Stimulated activated naive CD8-positive, alpha-beta T cell treated with anti-CD3 and anti-CD28 coated beads, Interleukin-15, Interleukin-2, amounts not matched to agents 100 ng/mL and 50 ng/mL, for 24 hours (primary cell): ENCODE results near the gene DAB1.

Experiments used
- H3K27ac Mint-ChIP-seq: one replicate; pipeline ENCODE4 v1.8.0; 2021; ENCODE audit warnings: mild to moderate bottlenecking, mixed read lengths
- H3K27me3 Mint-ChIP-seq: one replicate; pipeline ENCODE4 v1.8.0; 2021; ENCODE audit warnings: mixed read lengths
- H3K36me3 Mint-ChIP-seq: one replicate; pipeline ENCODE4 v1.8.0; 2021; ENCODE audit warnings: low read depth, mixed read lengths
- H3K4me1 Mint-ChIP-seq: one replicate; pipeline ENCODE4 v1.8.0; 2021; ENCODE audit warnings: low read depth, mixed read lengths
- H3K4me3 Mint-ChIP-seq: one replicate; pipeline ENCODE4 v1.8.0; 2021; ENCODE audit warnings: mild to moderate bottlenecking, mixed read lengths
- H3K9me3 Mint-ChIP-seq: one replicate; pipeline ENCODE4 v1.8.0; 2021; ENCODE audit warnings: mixed read lengths

The DAB1 gene

GRCh38 chr1:57065442-57065841 is 358.4 kb downstream of the DAB1 start:
- H3K27ac Mint-ChIP-seq: no peak overlapping the region
- no peaks in the 10 kb centered on the region for H3K4me1 Mint-ChIP-seq
- H3K36me3 Mint-ChIP-seq: no peaks in the 10 kb centered on the region
- H3K27me3 Mint-ChIP-seq: no peaks in the 10 kb centered on the region
- no peak overlapping the region for H3K4me3 Mint-ChIP-seq
- no peaks in the 10 kb centered on the region for H3K9me3 Mint-ChIP-seq

DNA sequence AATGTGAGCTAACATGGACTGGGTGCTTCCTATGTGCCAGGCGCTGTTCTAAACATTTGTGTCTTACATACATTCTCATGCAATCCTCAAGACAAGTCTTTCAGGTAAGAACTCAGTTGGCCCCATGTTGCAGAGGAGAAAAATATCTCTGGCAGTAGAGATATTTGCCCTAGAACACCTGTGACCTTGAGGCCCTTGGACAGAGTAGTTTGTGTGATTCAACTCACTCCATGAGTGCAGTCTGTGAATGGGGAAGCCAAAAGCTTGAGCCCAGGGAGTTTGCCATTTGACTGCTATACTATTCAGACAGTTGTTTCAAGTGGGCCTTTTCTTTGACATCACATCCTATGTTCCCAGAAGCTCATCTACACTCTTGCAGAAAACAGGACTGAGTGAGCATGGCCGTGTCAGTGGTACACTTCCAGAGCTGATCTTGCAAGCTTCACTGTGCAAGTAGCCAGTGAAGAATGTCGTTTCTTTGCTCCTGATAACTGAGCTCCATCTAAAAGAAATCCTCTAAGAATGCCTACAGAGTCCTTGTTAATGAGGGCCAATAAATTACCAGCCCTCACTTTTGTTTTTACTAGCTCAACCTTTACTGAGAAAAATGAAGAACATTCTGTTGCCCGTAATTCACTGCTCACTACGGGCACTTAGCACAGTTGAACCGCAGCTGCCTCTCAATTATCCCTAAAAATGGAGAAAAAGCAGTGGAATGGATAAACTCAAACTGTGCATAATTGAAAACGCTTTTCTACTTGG is 359.3 kb downstream of the DAB1 start:
- Mint-ChIP-seq H3K4me1 (no peaks in the 10 kb centered on the region), H3K4me3 (no peak overlapping the region), H3K27me3 (no peaks in the 10 kb centered on the region), H3K27ac (no peak overlapping the region), H3K36me3 (no peaks in the 10 kb centered on the region), H3K9me3 (no peaks in the 10 kb centered on the region)

DNA sequence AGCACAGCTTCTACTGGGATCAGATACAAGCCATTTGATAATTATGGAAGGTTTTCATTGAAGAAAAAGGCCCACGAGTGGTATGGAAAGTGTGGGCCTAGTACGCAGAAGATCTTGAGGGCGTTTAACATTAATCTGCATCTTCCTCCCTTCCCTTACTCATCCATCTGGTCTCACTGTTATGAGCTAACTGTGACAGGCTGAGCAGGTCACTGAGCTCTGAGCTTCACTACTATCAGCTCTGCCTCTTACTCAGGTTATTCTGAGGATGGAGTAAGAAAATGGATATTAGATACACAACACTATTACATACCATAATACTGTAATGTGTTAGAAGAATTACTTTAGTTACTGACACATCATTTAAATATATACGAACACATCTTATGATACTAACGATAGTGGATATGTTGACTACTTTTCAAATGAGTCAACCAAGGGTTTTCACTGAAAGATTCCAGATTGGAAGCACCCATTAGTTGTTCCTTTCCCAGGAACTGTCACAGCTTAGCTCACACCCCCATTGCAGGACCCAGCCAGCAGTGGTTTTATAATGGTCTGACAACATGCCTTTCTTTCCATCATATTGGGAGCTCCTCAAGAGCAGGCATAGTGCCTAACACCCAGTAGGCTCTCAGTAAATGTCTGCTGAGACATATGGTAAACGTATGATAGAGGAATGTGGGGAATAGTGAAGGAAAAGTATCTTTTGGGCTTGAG is 360.3 kb downstream of the DAB1 start:
- Mint-ChIP-seq H3K27ac (no peak overlapping the region), H3K4me3 (no peak overlapping the region), H3K27me3 (no peaks in the 10 kb centered on the region), H3K36me3 (no peaks in the 10 kb centered on the region), H3K4me1 (no peaks in the 10 kb centered on the region), H3K9me3 (no peaks in the 10 kb centered on the region)

DNA sequence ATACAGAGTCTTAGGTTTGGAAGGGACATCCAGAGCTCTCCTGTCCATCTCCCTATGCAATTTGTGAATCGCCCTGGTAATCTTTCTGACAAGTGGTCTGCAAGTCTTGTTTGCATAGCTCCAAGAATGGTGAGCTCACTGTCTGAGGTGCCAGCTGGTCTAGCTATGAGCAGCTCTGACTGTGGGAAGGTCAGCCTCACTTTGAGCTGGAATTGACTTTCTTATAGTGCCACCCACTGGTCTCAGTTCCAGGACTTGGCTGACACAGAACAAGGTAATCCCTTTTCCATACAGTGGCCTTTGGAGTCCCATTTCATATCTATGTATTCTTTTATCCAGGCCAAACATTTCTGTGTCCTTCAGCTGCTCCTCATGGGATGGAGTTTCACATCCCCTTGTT is 362.5 kb downstream of the DAB1 start:
- H3K36me3 Mint-ChIP-seq: no peaks in the 10 kb centered on the region
- no peak overlapping the region for H3K27ac Mint-ChIP-seq
- H3K4me3 Mint-ChIP-seq: no peak overlapping the region
- no peaks in the 10 kb centered on the region for H3K9me3 Mint-ChIP-seq
- H3K27me3 Mint-ChIP-seq: no peaks in the 10 kb centered on the region
- no peaks in the 10 kb centered on the region for H3K4me1 Mint-ChIP-seq

GRCh38 chr1:57060451-57060850 is 363.4 kb downstream of the DAB1 start:
- Mint-ChIP-seq H3K27ac (no peak overlapping the region), H3K9me3 (no peaks in the 10 kb centered on the region), H3K4me1 (no peaks in the 10 kb centered on the region), H3K27me3 (no peaks in the 10 kb centered on the region), H3K4me3 (no peak overlapping the region), H3K36me3 (no peaks in the 10 kb centered on the region)

GRCh38 chr1:57058652-57059501 is 365.0 kb downstream of the DAB1 start:
- no peak overlapping the region for H3K27ac Mint-ChIP-seq
- H3K4me1 Mint-ChIP-seq: no peaks in the 10 kb centered on the region
- H3K36me3 Mint-ChIP-seq: no peaks in the 10 kb centered on the region
- H3K4me3 Mint-ChIP-seq: no peak overlapping the region
- no peaks in the 10 kb centered on the region for H3K27me3 Mint-ChIP-seq
- no peaks in the 10 kb centered on the region for H3K9me3 Mint-ChIP-seq

DNA sequence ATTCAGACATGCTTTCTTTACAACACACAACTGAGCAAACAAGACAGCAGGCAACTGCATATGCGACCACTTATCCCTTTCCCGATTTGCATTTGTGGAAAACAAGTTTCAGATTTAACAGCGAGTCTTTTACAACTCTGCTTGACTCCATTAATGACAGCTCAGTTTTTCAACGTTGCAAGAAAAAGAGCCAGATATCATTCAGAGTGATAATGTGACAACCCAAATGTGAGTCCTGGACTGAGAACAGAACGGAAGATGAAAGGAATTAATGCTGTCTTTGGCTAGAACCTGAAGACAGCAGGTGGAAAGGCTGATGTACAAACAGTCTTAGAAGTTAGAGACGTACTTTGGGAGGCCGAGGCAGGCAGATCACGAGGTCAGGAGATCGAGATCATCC is 375.0 kb downstream of the DAB1 start:
- Mint-ChIP-seq H3K4me3 (no peak overlapping the region), H3K27me3 (peaks cover 5% of the 10 kb centered on the region), H3K9me3 (peaks cover 6% of the 10 kb centered on the region), H3K27ac (no peak overlapping the region), H3K4me1 (no peaks in the 10 kb centered on the region), H3K36me3 (no peaks in the 10 kb centered on the region)

DNA sequence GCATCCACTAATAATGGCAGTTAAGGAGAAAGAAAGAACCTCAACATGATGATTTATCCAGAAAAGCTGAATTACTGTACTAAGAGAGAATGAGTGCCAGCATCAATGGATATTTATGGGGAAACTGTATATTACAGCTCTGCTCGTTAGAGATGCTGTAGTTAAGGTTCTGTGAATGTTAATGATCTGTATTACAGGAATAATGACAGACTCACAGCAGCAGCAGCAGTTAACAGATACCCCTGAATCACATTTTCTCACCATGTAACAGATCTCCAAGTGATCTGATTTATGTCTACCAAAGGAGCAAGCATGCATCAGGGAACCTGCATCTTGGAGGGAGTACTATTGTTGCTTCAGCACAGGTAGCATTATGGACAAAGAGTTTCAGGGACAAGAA is 377.4 kb downstream of the DAB1 start:
- Mint-ChIP-seq H3K9me3 (peaks cover 6% of the 10 kb centered on the region), H3K27ac (no peak overlapping the region), H3K4me3 (no peak overlapping the region), H3K36me3 (no peaks in the 10 kb centered on the region), H3K27me3 (peaks cover 4% of the 10 kb centered on the region), H3K4me1 (no peaks in the 10 kb centered on the region)

- Mint-ChIP-seq H3K4me1 (no peaks in the 10 kb centered on the region), H3K27me3 (peaks cover 4% of the 10 kb centered on the region), H3K4me3 (no peak overlapping the region)
These were observed 382.0 kb downstream of the DAB1 start for GRCh38 chr1:57041901-57042300.

DNA sequence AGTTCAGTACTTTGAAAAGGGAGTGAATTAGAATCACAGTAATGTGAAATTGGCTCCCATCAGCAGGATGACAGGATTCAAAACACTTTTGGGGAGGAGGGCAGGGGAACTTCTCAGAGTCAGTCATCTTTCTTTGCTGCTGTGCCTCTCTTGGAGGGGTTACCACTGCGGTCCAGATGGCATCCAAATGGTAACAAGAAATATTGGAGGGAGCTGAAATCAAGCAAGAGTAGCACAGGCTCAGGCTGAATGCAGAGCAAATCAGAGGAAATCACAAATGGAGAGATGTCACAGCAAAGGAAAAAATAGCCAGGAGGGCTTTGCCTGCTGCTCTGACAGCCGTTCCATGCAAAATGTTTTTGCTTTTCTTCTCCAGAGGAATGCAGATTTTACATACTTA is 383.0 kb downstream of the DAB1 start:
- Mint-ChIP-seq H3K9me3 (peaks cover 3% of the 10 kb centered on the region), H3K27ac (no peak overlapping the region), H3K4me3 (no peak overlapping the region), H3K27me3 (peaks cover 9% of the 10 kb centered on the region), H3K36me3 (no peaks in the 10 kb centered on the region), H3K4me1 (no peaks in the 10 kb centered on the region)

More at GRCh38 chr1:57041901-57042300, 382.0 kb downstream of the DAB1 start:
- no peaks in the 10 kb centered on the region for H3K9me3 Mint-ChIP-seq
- no peaks in the 10 kb centered on the region for H3K36me3 Mint-ChIP-seq
- H3K27ac Mint-ChIP-seq: no peak overlapping the region

DNA sequence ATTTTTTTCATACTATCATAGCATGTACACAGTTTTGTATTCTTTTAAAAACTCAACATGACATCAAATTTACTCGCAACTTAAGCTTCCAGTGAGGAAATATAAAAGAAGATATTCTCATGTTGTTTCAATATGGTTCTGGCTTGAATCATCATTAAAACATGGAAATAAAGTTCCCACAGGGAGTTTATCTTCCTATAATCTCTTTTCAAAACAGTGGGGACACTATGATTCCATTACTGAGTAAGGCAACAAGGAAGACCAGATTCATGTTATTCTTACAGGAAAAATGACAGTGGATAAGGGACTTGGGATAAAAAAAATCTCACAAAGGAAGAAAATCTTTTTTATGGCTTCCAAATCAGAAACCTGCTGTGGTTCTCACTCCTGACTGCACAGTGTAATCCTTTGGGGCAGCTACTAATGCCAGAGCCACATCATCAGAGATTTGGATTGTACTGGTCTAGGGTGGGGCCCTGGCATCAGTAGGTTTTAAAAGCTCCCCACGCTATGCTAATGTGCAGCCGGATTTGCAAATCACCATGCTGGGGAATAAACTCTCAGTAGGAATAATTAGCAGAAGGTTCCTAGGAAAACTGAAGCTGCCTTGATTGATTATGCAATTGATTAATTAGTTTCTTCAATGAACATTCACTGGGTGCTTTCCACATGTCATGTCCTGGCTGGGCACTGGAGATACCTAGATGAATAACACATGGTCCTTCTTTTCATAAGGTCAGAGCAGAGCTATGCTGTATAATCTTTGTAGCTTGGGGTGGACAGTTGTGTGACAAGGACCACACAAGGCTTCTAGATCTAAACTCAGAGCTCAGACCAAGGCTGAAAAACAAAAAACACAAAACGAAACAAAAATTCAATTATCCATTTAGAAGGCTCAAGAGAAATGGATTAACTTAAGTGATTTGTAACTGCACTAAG is 386.9 kb downstream of the DAB1 start:
- Mint-ChIP-seq H3K4me1 (no peaks in the 10 kb centered on the region), H3K36me3 (no peaks in the 10 kb centered on the region), H3K4me3 (no peak overlapping the region), H3K27me3 (peaks cover 12% of the 10 kb centered on the region), H3K9me3 (peaks cover 8% of the 10 kb centered on the region), H3K27ac (no peak overlapping the region)

DNA sequence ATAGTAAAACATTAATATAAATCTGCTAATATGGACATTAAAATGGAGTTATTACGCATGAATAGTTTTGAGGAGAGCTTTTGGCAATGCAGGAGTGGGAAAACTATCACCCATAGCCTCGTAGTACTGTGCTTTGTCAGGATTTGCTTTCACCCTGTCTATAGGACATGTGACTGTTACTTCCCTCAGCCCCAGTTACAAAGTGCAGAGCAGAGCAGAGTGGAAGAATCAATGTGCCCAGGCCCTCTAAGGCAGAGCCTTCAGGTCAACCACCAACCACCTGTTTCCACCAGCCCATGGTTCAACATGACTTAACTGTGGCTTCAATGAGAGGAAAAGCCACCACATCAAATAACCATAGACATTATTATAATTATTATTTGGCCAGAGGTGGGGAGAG is 389.1 kb downstream of the DAB1 start:
- Mint-ChIP-seq H3K9me3 (peaks cover 8% of the 10 kb centered on the region), H3K4me3 (no peak overlapping the region), H3K27ac (no peak overlapping the region), H3K4me1 (no peaks in the 10 kb centered on the region), H3K27me3 (peaks cover 12% of the 10 kb centered on the region), H3K36me3 (no peaks in the 10 kb centered on the region)

- peaks cover 11% of the 10 kb centered on the region for H3K9me3 Mint-ChIP-seq
- no peaks in the 10 kb centered on the region for H3K36me3 Mint-ChIP-seq
- no peak overlapping the region for H3K27ac Mint-ChIP-seq
- no peaks in the 10 kb centered on the region for H3K4me1 Mint-ChIP-seq
- peaks cover 12% of the 10 kb centered on the region for H3K27me3 Mint-ChIP-seq
- H3K4me3 Mint-ChIP-seq: no peak overlapping the region
These were observed 390.4 kb downstream of the DAB1 start for GRCh38 chr1:57033222-57034001.
